ACC112 (cell line): ENCODE data around the gene UMAD1.

Source experiments
- H2AFZ ChIP-seq: fragments of 200-600 bp; sonication (generic); one replicate; pipeline ENCODE4 v1.6.0; 2017; ENCODE audit warnings: antibody characterized with exemption, low read length; ENCODE audit not compliant: unreplicated experiment
- H3K27ac ChIP-seq: fragments of 200-600 bp; sonication (generic); 2 replicates; pipeline ENCODE4 v1.5.1; 2014; ENCODE audit warnings: low read depth, mild to moderate bottlenecking, antibody characterized with exemption, low read length, moderate library complexity
- H3K27me3 ChIP-seq: fragments of 200-600 bp; sonication (generic); 2 replicates; pipeline ENCODE4 v1.6.1; 2014; ENCODE audit warnings: mild to moderate bottlenecking, antibody characterized with exemption, low read length, moderate library complexity, mixed read lengths; ENCODE audit not compliant: insufficient read depth
- H3K36me3 ChIP-seq: fragments of 200-600 bp; sonication (generic); 2 replicates; pipeline ENCODE4 v1.6.1; 2016; ENCODE audit warnings: mild to moderate bottlenecking, antibody characterized with exemption, low read length, moderate library complexity, mixed read lengths; ENCODE audit not compliant: insufficient read depth
- H3K4me1 ChIP-seq: fragments of 200-600 bp; sonication (generic); one replicate; pipeline ENCODE4 v1.6.1; 2016; ENCODE audit warnings: low read length, mixed read lengths; ENCODE audit not compliant: insufficient read depth, unreplicated experiment, control insufficient read depth
- H3K4me3 ChIP-seq: fragments of 200-600 bp; sonication (generic); 2 replicates; pipeline ENCODE4 v1.5.1; 2014; ENCODE audit warnings: mild to moderate bottlenecking, low read depth, low read length
- H3K79me2 ChIP-seq: fragments of 200-600 bp; sonication (generic); one replicate; pipeline ENCODE4 v1.6.0; 2016; ENCODE audit warnings: low read length; ENCODE audit not compliant: control insufficient read depth, unreplicated experiment, insufficient read depth

Gene UMAD1

GRCh38 chr7:7704867-7705266 is 64.3 kb downstream of the UMAD1 start:
- no peaks in the 10 kb centered on the region for H3K36me3 ChIP-seq
- H3K27ac ChIP-seq: no peak overlapping the region
- H2AFZ ChIP-seq: no peak overlapping the region
- H3K79me2 ChIP-seq: no peaks in the 10 kb centered on the region
- peaks cover 9% of the 10 kb centered on the region for H3K4me1 ChIP-seq
- no peak overlapping the region for H3K4me3 ChIP-seq
- H3K27me3 ChIP-seq: no peaks in the 10 kb centered on the region

- Histone ChIP-seq H2AFZ (no peak overlapping the region), H3K4me1 (peaks cover 9% of the 10 kb centered on the region), H3K79me2 (no peaks in the 10 kb centered on the region), H3K36me3 (no peaks in the 10 kb centered on the region), H3K27me3 (no peaks in the 10 kb centered on the region), H3K4me3 (no peak overlapping the region), H3K27ac (no peak overlapping the region)
These were observed 64.8 kb downstream of the UMAD1 start for GRCh38 chr7:7705318-7705717.

- no peak overlapping the region for H2AFZ ChIP-seq
- no peak overlapping the region for H3K4me3 ChIP-seq
- H3K4me1 ChIP-seq: peaks cover 9% of the 10 kb centered on the region
- no peak overlapping the region for H3K27ac ChIP-seq
- H3K36me3 ChIP-seq: no peaks in the 10 kb centered on the region
- no peaks in the 10 kb centered on the region for H3K27me3 ChIP-seq
- H3K79me2 ChIP-seq: no peaks in the 10 kb centered on the region
These were observed 65.6 kb downstream of the UMAD1 start for GRCh38 chr7:7706101-7706511.

GRCh38 chr7:7706556-7707172 is 66.1 kb downstream of the UMAD1 start:
- Histone ChIP-seq H3K4me1 (peaks cover 9% of the 10 kb centered on the region), H3K27me3 (no peaks in the 10 kb centered on the region), H3K79me2 (no peaks in the 10 kb centered on the region), H3K36me3 (no peaks in the 10 kb centered on the region), H3K4me3 (no peak overlapping the region), H2AFZ (no peak overlapping the region), H3K27ac (no peak overlapping the region)

- Histone ChIP-seq H3K4me1 (peaks cover 9% of the 10 kb centered on the region), H3K4me3 (no peak overlapping the region), H2AFZ (no peak overlapping the region), H3K36me3 (no peaks in the 10 kb centered on the region), H3K79me2 (no peaks in the 10 kb centered on the region), H3K27ac (no peak overlapping the region), H3K27me3 (no peaks in the 10 kb centered on the region)
These were observed 66.7 kb downstream of the UMAD1 start for GRCh38 chr7:7707246-7707645.

- Histone ChIP-seq H3K4me1 (peaks cover 5% of the 10 kb centered on the region), H3K27me3 (no peaks in the 10 kb centered on the region), H3K36me3 (no peaks in the 10 kb centered on the region), H3K4me3 (no peak overlapping the region), H3K27ac (no peak overlapping the region), H2AFZ (no peak overlapping the region), H3K79me2 (no peaks in the 10 kb centered on the region)
These were observed 67.3 kb downstream of the UMAD1 start for GRCh38 chr7:7707806-7708205.

GRCh38 chr7:7709291-7709690 is 68.7 kb downstream of the UMAD1 start:
- Histone ChIP-seq H3K27ac (no peak overlapping the region), H3K4me1 (peaks cover 4% of the 10 kb centered on the region)

GRCh38 chr7:7710469-7710868 is 69.9 kb downstream of the UMAD1 start:
- no peak overlapping the region for H2AFZ ChIP-seq
- peaks cover 4% of the 10 kb centered on the region for H3K4me1 ChIP-seq
- no peaks in the 10 kb centered on the region for H3K27me3 ChIP-seq
- no peaks in the 10 kb centered on the region for H3K79me2 ChIP-seq
- H3K36me3 ChIP-seq: no peaks in the 10 kb centered on the region
- H3K4me3 ChIP-seq: no peak overlapping the region
- no peak overlapping the region for H3K27ac ChIP-seq

More at GRCh38 chr7:7709291-7709690, 68.7 kb downstream of the UMAD1 start:
- H3K4me3 ChIP-seq: no peak overlapping the region
- no peak overlapping the region for H2AFZ ChIP-seq
- no peaks in the 10 kb centered on the region for H3K27me3 ChIP-seq
- no peaks in the 10 kb centered on the region for H3K79me2 ChIP-seq
- H3K36me3 ChIP-seq: no peaks in the 10 kb centered on the region

GRCh38 chr7:7713730-7714129 is 73.2 kb downstream of the UMAD1 start:
- no peak overlapping the region for H3K27ac ChIP-seq
- no peaks in the 10 kb centered on the region for H3K79me2 ChIP-seq
- H2AFZ ChIP-seq: no peak overlapping the region
- no peak overlapping the region for H3K4me3 ChIP-seq
- no peaks in the 10 kb centered on the region for H3K27me3 ChIP-seq
- no peaks in the 10 kb centered on the region for H3K36me3 ChIP-seq
- peaks cover 2% of the 10 kb centered on the region for H3K4me1 ChIP-seq

- 0 out of 2 replicates have a peak within 1 kb of the TSS, but pooled peaks have one; percentile 28 for H3K4me3 ChIP-seq
These were observed 77.9 kb downstream of the UMAD1 start, which contains the start of gene RPA3 for GRCh38 chr7:7718492-7718891. Gene RPA3, minus strand, starts transcription at chr7:7718607. Its CDS starts 78,189 bp downstream, at chr7:7640418.

GRCh38 chr7:7719236-7719635 is 78.7 kb downstream of the UMAD1 start:
- H3K36me3 ChIP-seq: no peaks in the 10 kb centered on the region
- 0 out of 2 replicates have a peak overlapping the region, but pooled peaks have one; percentile 28 for H3K4me3 ChIP-seq
- H3K4me1 ChIP-seq: peaks cover 13% of the 10 kb centered on the region
- no peak overlapping the region for H3K27ac ChIP-seq
- H3K79me2 ChIP-seq: no peaks in the 10 kb centered on the region
- H3K27me3 ChIP-seq: no peaks in the 10 kb centered on the region
- H2AFZ ChIP-seq: peak overlapping the region; percentile 9

More at GRCh38 chr7:7718492-7718891, 77.9 kb downstream of the UMAD1 start, which contains the start of gene RPA3:
- Histone ChIP-seq H3K27ac (no peak within 1 kb of the TSS), H3K27me3 (no peaks in the 10 kb centered on the region), H3K79me2 (no peaks in the 10 kb centered on the region), H2AFZ (peak within 1 kb of the TSS; percentile 9), H3K36me3 (no peaks in the 10 kb centered on the region), H3K4me1 (peaks cover 13% of the 10 kb centered on the region)
